ENCODE measurements around the gene CECR2.
A peak's percentile ranks its signal among the peaks of the same experiment; 100 is the strongest.

CECR2 gene

GRCh38 chr22:17369439-17370025 is at the start of gene CECR2:
CECR2 (plus strand) TSS chr22:17369460; CDS start chr22:17369784, 324 bp downstream.
- Mint-ChIP-seq H3K36me3 (ENCODE audit: low read depth) (no peaks in the 10 kb centered on the region), H3K4me1 (ENCODE audit: low read depth) (peaks cover 14% of the 10 kb centered on the region), H3K4me3 (peak within 1 kb of the TSS; percentile 74), H3K27ac (peak within 1 kb of the TSS; percentile 15), H3K9me3 (no peaks in the 10 kb centered on the region), H3K27me3 (ENCODE audit: low read depth) (peaks cover 59% of the 10 kb centered on the region)
- peak; percentile 17 for DNase-seq (ENCODE audit: low spot score)

- Mint-ChIP-seq H3K27ac (no peak overlapping the region), H3K4me3 (no peak overlapping the region)
- no peak for DNase-seq (ENCODE audit: low spot score)
Measured at GRCh38 chr22:17319546-17319945, 49.7 kb upstream of the CECR2 start.

GRCh38 chr22:17322511-17322910 is 46.7 kb upstream of the CECR2 start:
- DNase-seq (ENCODE audit: low spot score): no peak
- H3K4me3 Mint-ChIP-seq: no peak overlapping the region
- no peaks in the 10 kb centered on the region for H3K36me3 Mint-ChIP-seq (ENCODE audit: low read depth)
- no peak overlapping the region for H3K27ac Mint-ChIP-seq
- H3K4me1 Mint-ChIP-seq (ENCODE audit: low read depth): no peaks in the 10 kb centered on the region
- H3K27me3 Mint-ChIP-seq (ENCODE audit: low read depth): peaks cover 3% of the 10 kb centered on the region
- no peaks in the 10 kb centered on the region for H3K9me3 Mint-ChIP-seq

More at GRCh38 chr22:17319546-17319945, 49.7 kb upstream of the CECR2 start:
- no peaks in the 10 kb centered on the region for H3K4me1 Mint-ChIP-seq (ENCODE audit: low read depth)
- H3K9me3 Mint-ChIP-seq: no peaks in the 10 kb centered on the region
- H3K27me3 Mint-ChIP-seq (ENCODE audit: low read depth): peaks cover 8% of the 10 kb centered on the region
- H3K36me3 Mint-ChIP-seq (ENCODE audit: low read depth): no peaks in the 10 kb centered on the region

DNA sequence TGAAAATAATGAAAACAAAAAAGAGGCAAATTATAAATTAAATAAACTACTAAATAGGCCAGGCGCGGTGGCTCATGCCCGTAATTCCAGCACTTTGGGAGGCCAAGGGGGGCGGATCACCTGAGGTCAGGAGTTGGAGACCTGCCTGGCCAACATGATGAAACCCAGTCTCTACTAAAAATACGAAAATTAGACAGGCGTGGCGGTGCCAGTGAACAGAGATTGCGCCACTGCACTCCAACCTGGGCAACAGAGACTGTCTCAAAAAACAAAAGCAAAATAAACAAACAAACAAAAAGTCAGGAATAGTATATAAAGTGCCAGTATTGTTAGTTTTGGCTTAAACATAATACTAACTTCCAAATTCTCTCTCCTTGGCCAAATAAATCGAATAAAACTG is 37.6 kb upstream of the CECR2 start:
- Mint-ChIP-seq H3K27ac (no peak overlapping the region), H3K36me3 (ENCODE audit: low read depth) (no peaks in the 10 kb centered on the region), H3K4me3 (no peak overlapping the region), H3K27me3 (ENCODE audit: low read depth) (no peaks in the 10 kb centered on the region), H3K9me3 (no peaks in the 10 kb centered on the region), H3K4me1 (ENCODE audit: low read depth) (peaks cover 2% of the 10 kb centered on the region)
- DNase-seq (ENCODE audit: low spot score): no peak

DNA sequence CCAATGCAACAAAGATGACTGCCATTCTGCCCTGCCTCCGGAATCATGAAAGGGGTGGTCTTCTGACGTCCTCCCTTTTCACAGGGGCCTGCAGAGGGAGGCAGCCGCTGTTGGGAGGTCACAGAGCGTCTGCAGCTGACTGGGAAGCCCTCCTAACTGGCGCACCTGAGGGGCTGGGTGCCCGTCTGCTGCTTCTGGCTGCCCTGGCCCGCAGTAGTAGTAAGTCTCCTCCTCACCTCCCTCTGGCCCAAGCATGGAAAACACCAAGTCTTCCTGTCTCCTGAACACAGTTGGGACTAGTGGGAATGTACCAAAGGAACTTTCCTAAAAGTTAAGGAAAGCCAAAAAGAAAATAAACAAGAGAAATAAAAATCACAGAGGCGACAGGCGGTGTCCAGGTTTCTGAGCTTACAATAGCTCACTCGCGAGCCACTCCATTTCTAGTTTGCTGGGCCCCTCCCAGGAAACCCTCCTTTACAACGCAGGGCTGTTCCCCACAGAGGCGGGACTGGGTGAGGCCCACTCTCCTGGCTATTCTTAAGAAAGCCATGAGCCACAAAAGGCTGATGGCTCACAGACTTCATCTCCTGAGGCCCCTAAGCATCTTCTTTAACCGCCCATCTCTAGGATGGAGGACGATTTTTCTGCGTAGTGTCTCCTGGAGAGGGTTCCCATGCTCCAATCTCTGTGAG is 37.0 kb upstream of the CECR2 start:
- Mint-ChIP-seq H3K27ac (no peak overlapping the region), H3K36me3 (ENCODE audit: low read depth) (no peaks in the 10 kb centered on the region), H3K4me3 (no peak overlapping the region), H3K27me3 (ENCODE audit: low read depth) (peaks cover 2% of the 10 kb centered on the region), H3K4me1 (ENCODE audit: low read depth) (peaks cover 2% of the 10 kb centered on the region), H3K9me3 (no peaks in the 10 kb centered on the region)
- no peak for DNase-seq (ENCODE audit: low spot score)

- Mint-ChIP-seq H3K27ac (no peak overlapping the region), H3K4me3 (no peak overlapping the region), H3K4me1 (ENCODE audit: low read depth) (peaks cover 2% of the 10 kb centered on the region), H3K27me3 (ENCODE audit: low read depth) (peaks cover 4% of the 10 kb centered on the region), H3K9me3 (no peaks in the 10 kb centered on the region), H3K36me3 (ENCODE audit: low read depth) (no peaks in the 10 kb centered on the region)
- no peak for DNase-seq (ENCODE audit: low spot score)
Measured at GRCh38 chr22:17334059-17334458, 35.2 kb upstream of the CECR2 start.

DNA sequence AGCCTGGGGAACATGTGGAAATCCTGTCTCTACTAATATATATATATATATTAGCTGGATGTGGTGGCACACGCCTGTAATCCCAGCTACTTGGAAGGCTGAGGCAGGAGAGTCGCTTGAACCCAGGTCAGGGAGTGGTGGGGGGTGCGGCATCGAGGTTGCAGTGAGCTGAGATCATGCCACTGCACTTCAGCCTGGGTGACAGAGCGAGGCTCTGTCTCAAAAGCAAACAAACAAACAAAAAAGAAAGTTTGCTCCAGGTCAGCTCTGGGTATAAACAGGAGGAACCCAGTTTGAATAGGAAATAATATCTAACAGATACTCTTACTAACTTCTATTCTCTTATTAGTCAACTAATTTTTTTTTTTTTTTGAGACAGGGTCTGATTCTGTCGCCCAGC is 34.3 kb upstream of the CECR2 start:
- peaks cover 2% of the 10 kb centered on the region for H3K4me1 Mint-ChIP-seq (ENCODE audit: low read depth)
- peaks cover 7% of the 10 kb centered on the region for H3K27me3 Mint-ChIP-seq (ENCODE audit: low read depth)
- no peak for DNase-seq (ENCODE audit: low spot score)
- H3K9me3 Mint-ChIP-seq: no peaks in the 10 kb centered on the region
- H3K36me3 Mint-ChIP-seq (ENCODE audit: low read depth): no peaks in the 10 kb centered on the region
- H3K27ac Mint-ChIP-seq: no peak overlapping the region
- no peak overlapping the region for H3K4me3 Mint-ChIP-seq

- peaks cover 2% of the 10 kb centered on the region for H3K4me1 Mint-ChIP-seq (ENCODE audit: low read depth)
- no peaks in the 10 kb centered on the region for H3K36me3 Mint-ChIP-seq (ENCODE audit: low read depth)
- H3K27ac Mint-ChIP-seq: no peak overlapping the region
- no peak overlapping the region for H3K4me3 Mint-ChIP-seq
- DNase-seq (ENCODE audit: low spot score): no peak
- peaks cover 7% of the 10 kb centered on the region for H3K27me3 Mint-ChIP-seq (ENCODE audit: low read depth)
- no peaks in the 10 kb centered on the region for H3K9me3 Mint-ChIP-seq
Measured at GRCh38 chr22:17336061-17336460, 33.2 kb upstream of the CECR2 start.

GRCh38 chr22:17337639-17338038 is 31.6 kb upstream of the CECR2 start:
- no peaks in the 10 kb centered on the region for H3K36me3 Mint-ChIP-seq (ENCODE audit: low read depth)
- no peaks in the 10 kb centered on the region for H3K4me1 Mint-ChIP-seq (ENCODE audit: low read depth)
- H3K27me3 Mint-ChIP-seq (ENCODE audit: low read depth): peaks cover 7% of the 10 kb centered on the region
- H3K27ac Mint-ChIP-seq: no peak overlapping the region
- H3K4me3 Mint-ChIP-seq: no peak overlapping the region
- DNase-seq (ENCODE audit: low spot score): no peak
- H3K9me3 Mint-ChIP-seq: no peaks in the 10 kb centered on the region

DNA sequence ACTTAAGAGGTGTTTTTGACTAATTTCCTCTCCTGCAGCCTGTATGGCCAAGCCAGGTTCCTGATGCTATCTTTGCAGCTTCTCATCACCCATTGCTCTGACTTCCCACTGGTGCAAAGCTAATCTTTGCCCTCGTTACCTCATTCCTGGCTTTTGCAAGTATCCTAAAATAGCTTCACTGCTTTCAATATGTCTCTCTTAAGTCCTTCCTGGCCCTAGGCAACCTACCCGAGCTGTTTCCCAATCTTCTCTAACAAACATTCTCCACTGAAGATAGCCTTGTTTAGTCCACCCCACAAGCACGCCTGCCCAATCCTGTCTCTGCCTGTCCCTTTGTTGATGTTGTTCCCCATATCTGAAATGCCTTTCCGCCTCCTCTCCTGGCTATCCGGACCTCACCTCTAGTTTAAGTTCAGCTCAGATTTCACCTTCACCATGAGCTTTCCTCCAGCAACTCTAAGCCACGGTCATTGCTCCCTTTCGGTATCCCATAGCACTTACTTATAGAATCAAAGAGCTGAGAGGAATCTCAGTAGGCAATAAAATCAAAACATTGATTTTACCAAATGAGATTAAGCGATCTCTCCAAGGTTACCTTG is 30.1 kb upstream of the CECR2 start:
- H3K4me3 Mint-ChIP-seq: no peak overlapping the region
- DNase-seq (ENCODE audit: low spot score): no peak
- no peaks in the 10 kb centered on the region for H3K9me3 Mint-ChIP-seq
- no peak overlapping the region for H3K27ac Mint-ChIP-seq
- H3K4me1 Mint-ChIP-seq (ENCODE audit: low read depth): no peaks in the 10 kb centered on the region
- no peaks in the 10 kb centered on the region for H3K36me3 Mint-ChIP-seq (ENCODE audit: low read depth)
- peaks cover 7% of the 10 kb centered on the region for H3K27me3 Mint-ChIP-seq (ENCODE audit: low read depth)

DNA sequence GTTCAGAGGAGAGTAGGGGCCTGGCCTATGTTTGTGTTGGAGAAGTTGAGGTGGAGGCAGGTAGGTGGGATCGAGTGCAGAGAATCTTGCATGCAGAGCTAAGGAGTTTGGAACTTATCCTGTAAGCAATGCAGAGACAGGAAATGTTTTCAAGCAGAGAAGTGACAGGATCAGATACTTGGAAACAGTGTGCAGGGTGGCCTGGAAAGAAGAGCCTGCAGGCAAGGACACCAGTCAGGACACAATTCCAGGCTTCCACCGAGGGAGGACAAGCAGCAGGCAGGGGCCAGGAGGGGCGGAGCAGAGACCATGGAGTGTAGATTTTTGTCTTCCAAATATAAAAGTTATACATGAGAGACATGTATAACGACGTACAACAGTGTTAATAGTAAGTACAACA is 26.9 kb upstream of the CECR2 start:
- no peak for DNase-seq (ENCODE audit: low spot score)
- no peaks in the 10 kb centered on the region for H3K36me3 Mint-ChIP-seq (ENCODE audit: low read depth)
- no peak overlapping the region for H3K27ac Mint-ChIP-seq
- no peak overlapping the region for H3K4me3 Mint-ChIP-seq
- no peaks in the 10 kb centered on the region for H3K4me1 Mint-ChIP-seq (ENCODE audit: low read depth)
- no peaks in the 10 kb centered on the region for H3K9me3 Mint-ChIP-seq
- H3K27me3 Mint-ChIP-seq (ENCODE audit: low read depth): peaks cover 5% of the 10 kb centered on the region

GRCh38 chr22:17343766-17344165 is 25.5 kb upstream of the CECR2 start:
- Mint-ChIP-seq H3K9me3 (no peaks in the 10 kb centered on the region), H3K4me3 (no peak overlapping the region)

GRCh38 chr22:17346578-17346977 is 22.7 kb upstream of the CECR2 start:
- no peak for DNase-seq (ENCODE audit: low spot score)
- Mint-ChIP-seq H3K4me3 (no peak overlapping the region), H3K4me1 (ENCODE audit: low read depth) (peaks cover 3% of the 10 kb centered on the region), H3K36me3 (ENCODE audit: low read depth) (no peaks in the 10 kb centered on the region), H3K9me3 (no peaks in the 10 kb centered on the region), H3K27ac (no peak overlapping the region), H3K27me3 (ENCODE audit: low read depth) (peaks cover 2% of the 10 kb centered on the region)

More at GRCh38 chr22:17343766-17344165, 25.5 kb upstream of the CECR2 start:
- Mint-ChIP-seq H3K4me1 (ENCODE audit: low read depth) (no peaks in the 10 kb centered on the region), H3K27me3 (ENCODE audit: low read depth) (peaks cover 5% of the 10 kb centered on the region), H3K36me3 (ENCODE audit: low read depth) (no peaks in the 10 kb centered on the region), H3K27ac (no peak overlapping the region)
- DNase-seq (ENCODE audit: low spot score): no peak

DNA sequence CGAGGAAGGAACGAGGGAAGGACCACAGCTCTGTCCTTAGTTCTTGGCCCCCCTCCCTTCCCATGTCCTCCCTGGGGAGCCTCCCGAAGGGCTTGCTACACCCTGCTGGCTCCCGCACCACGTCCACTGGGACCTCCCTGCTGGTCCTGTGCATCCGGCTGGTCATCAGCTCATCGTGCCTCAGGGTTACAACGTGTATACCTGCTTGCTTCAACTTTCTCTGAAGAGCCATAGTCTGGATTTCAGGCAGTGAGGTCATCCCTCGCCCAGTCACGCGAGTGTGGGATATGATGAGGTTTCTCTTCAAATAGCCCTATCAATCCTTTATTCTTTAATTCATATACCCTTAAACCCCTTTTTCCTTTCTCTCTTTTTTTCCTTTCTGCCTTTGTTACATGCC is 21.5 kb upstream of the CECR2 start:
- Mint-ChIP-seq H3K4me1 (ENCODE audit: low read depth) (peaks cover 3% of the 10 kb centered on the region), H3K27ac (no peak overlapping the region), H3K36me3 (ENCODE audit: low read depth) (no peaks in the 10 kb centered on the region), H3K4me3 (no peak overlapping the region), H3K9me3 (no peaks in the 10 kb centered on the region), H3K27me3 (ENCODE audit: low read depth) (peaks cover 2% of the 10 kb centered on the region)
- DNase-seq (ENCODE audit: low spot score): no peak
